Loucy (cell line): ENCODE measurements around the gene TIMM17B.

ENCODE experiments used
- CTCF ChIP-seq: fragments of 200-600 bp; sonication (generic); conservative IDR thresholded peaks from 2 replicates; pipeline ENCODE4 v1.5.1; 2014; ENCODE audit warnings: mild to moderate bottlenecking, antibody characterized with exemption, low read length
- EZH2phosphoT487 ChIP-seq: fragments of 200-600 bp; IDR thresholded peaks from 2 replicates; pipeline ENCODE4 v1.6.1; 2018; ENCODE audit warnings: antibody characterized with exemption, mild to moderate bottlenecking, moderate library complexity, borderline replicate concordance

DNA sequence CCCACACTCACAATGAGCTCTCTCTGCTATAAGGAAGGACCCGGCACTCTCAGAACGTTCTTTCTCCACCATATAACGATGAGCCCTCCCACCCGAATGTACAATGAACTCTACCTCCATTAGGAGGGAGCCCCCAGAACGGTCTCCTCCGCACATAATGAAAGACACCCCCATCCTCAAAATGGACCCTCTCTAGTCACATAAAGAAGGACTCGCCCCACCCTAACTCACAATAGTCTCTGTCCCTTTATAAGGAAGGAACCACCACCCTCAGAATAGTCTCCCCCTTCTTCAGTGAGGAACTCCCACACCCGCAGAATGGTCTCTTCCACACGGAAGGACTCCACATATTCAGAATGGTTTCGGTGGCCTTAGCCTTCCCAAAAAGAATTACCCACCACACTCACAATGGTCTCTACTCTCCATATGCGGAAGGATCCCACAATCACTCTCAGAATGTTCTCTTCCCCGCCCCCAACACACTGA lies 13.4 kb upstream of the TIMM17B start:
- TF ChIP-seq CTCF = no peak
- no peak for TF ChIP-seq EZH2phosphoT487
